ENCODE data around the gene ARHGAP27.

- TF ChIP-seq POLR2AphosphoS5 (IDR thresholded peaks at IDR 0.05), result no peak
- no peak for TF ChIP-seq POLR2A (IDR thresholded peaks at IDR 0.05)
Measured at GRCh38 chr17:45391918-45392317, 40.8 kb downstream of the ARHGAP27 start.

All from upper lobe of left lung (tissue), 4 donors.